T-cell (primary cell): ENCODE results near the gene SUPT3H. TPM values are rescaled to one million over a fixed set of nuclear protein-coding genes. Genes with fewer than 3 reads are reported as not detected.

Experiments used
- ATAC-seq, 4 experiments: fragments of 200-7000 bp in 3 of 4; fragments of 150-1000 bp in 1 of 4; cut with Tn5 transposase; replicated peaks in 1 of 4; 1 replicate in 3 of 4; 2 replicates in 1 of 4; pipeline ENCODE4 v1.10.0; 2021; ENCODE audit warnings: moderate library complexity in 3 of 4, mild to moderate bottlenecking in 2 of 4, moderate number of reproducible peaks in 1 of 4
- CTCF ChIA-PET, 2 donors: fragments of 300-600 bp; sonication (Branson Sonifier 250); formaldehyde crosslinking; loops; one replicate each; lab custom pipeline; 2022; ENCODE audit warnings: antibody characterized with exemption in 2 of 2; lab: Charles Lee
- POLR2A ChIA-PET, 2 donors: fragments of 300-600 bp; sonication (Branson Sonifier 250); formaldehyde crosslinking; loops; one replicate each; lab custom pipeline; 2022; ENCODE audit warnings: antibody characterized with exemption in 2 of 2; lab: Charles Lee
- DNase-seq, 35 experiments: peaks; one replicate each; pipeline versions ENCODE4 v3.0.0 to v3.0.0-alpha.2; 2013 to 2023
- H3K27ac ChIP-seq: one replicate; pipeline ENCODE4 v1.5.1; 2013; ENCODE audit warnings: low read length
- H3K27me3 ChIP-seq, 2 experiments: replicated peaks in 1 of 2; 1 replicate in 1 of 2; 2 replicates in 1 of 2; pipeline versions ENCODE4 v1.6.1 to v1.7.0; 2013; ENCODE audit warnings: low read length in 1 of 2, mixed read lengths in 1 of 2; ENCODE audit not compliant: control insufficient read depth in 2 of 2, insufficient read depth in 2 of 2; ENCODE audit errors: extremely low read depth in 1 of 2
- H3K36me3 ChIP-seq, 2 donors: 1 replicate in 1 of 2; 2 replicates in 1 of 2; pipeline versions ENCODE4 v1.6.1 to v1.7.0; 2013; ENCODE audit warnings: low read length in 1 of 2; ENCODE audit not compliant: control insufficient read depth in 2 of 2, insufficient read depth in 1 of 2; ENCODE audit errors: extremely low read depth in 1 of 2
- H3K4me1 ChIP-seq, 2 experiments: 1 replicate in 1 of 2; 2 replicates in 1 of 2; pipeline versions ENCODE4 v1.6.1 to v1.7.0; 2013; ENCODE audit warnings: low read length in 2 of 2, mixed read lengths in 1 of 2; ENCODE audit not compliant: insufficient read depth in 2 of 2, control insufficient read depth in 1 of 2; ENCODE audit errors: extremely low read depth in 1 of 2
- H3K4me3 ChIP-seq, 2 donors: 1 replicate in 1 of 2; 2 replicates in 1 of 2; pipeline versions ENCODE4 v1.5.1 to v1.7.0; 2013; ENCODE audit warnings: mild to moderate bottlenecking in 2 of 2, low read length in 1 of 2, moderate library complexity in 1 of 2; ENCODE audit not compliant: control insufficient read depth in 1 of 2; ENCODE audit errors: extremely low read depth in 1 of 2
- H3K9me3 ChIP-seq: 2 replicates; pipeline ENCODE4 v1.7.0; 2013
- H3K27ac Mint-ChIP-seq, 2 donors: one replicate each; pipeline ENCODE4 v1.8.0; 2020 to 2021; ENCODE audit warnings: mild to moderate bottlenecking in 2 of 2, mixed read lengths in 2 of 2
- H3K27me3 Mint-ChIP-seq, 2 donors: one replicate each; pipeline ENCODE4 v1.8.0; 2021 to 2022; ENCODE audit warnings: mixed read lengths in 2 of 2
- H3K36me3 Mint-ChIP-seq: one replicate; pipeline ENCODE4 v1.8.0; 2021; ENCODE audit warnings: mixed read lengths
- H3K4me1 Mint-ChIP-seq, 3 donors: one replicate each; pipeline ENCODE4 v1.8.0; 2020 to 2022; ENCODE audit warnings: mixed read lengths in 3 of 3, mild to moderate bottlenecking in 1 of 3
- H3K4me3 Mint-ChIP-seq, 3 donors: one replicate each; pipeline ENCODE4 v1.8.0; 2020 to 2022; ENCODE audit warnings: mild to moderate bottlenecking in 3 of 3, mixed read lengths in 3 of 3, moderate library complexity in 3 of 3
- H3K9me3 Mint-ChIP-seq, 3 donors: one replicate each; pipeline ENCODE4 v1.8.0; 2020 to 2022; ENCODE audit warnings: mixed read lengths in 3 of 3
- WGBS: methylation state at CpG from one replicate; pipeline ENCODE4 v1.1.5; 2013; ENCODE audit warnings: missing lambda C conversion rate; ENCODE audit not compliant: insufficient coverage; 5-methylcytosine and 5-hydroxymethylcytosine counted together
- total RNA-seq, 35 experiments: library from RNA in 6 of 35; stranded (reverse) in 6 of 35; fragments of 120-200 nt in 1 of 35; gene quantifications; one replicate each; pipeline versions ENCODE4 v1.2.1 to v1.2.4 and lab custom pipeline; 2013 to 2026

Gene SUPT3H
- total RNA-seq, 5 donors from 2014 or later (not counting 1 experiment from before 2014, with no cell fraction given): 9.3 to 12.9 (median 10.7) TPM

- ATAC-seq: no peak
These were observed 593.5 kb downstream of the SUPT3H start for GRCh38 chr6:44784195-44784594.

GRCh38 chr6:44782892-44783291 lies 594.8 kb downstream of the SUPT3H start:
- no peak for ATAC-seq
- CTCF ChIA-PET: interaction anchor here in 1 of 2 donors (1.0 kb wide), 1 partner anchor 932 kb away, joined by 3 read pairs; no protein-coding TSS in a partner anchor
- peaks cover 5% of the 10 kb centered on the region in 2 experiments for H3K4me1 ChIP-seq
- no peak for DNase-seq
- peaks cover 8 to 11% (median 8%) of the 10 kb centered on the region in 3 donors for H3K4me1 Mint-ChIP-seq
- no peak overlapping the region for H3K4me3 ChIP-seq
- H3K27me3 ChIP-seq: no peaks in the 10 kb centered on the region
- H3K27ac ChIP-seq: no peak overlapping the region
- no peaks in the 10 kb centered on the region for H3K36me3 Mint-ChIP-seq
- H3K36me3 ChIP-seq: no peaks in the 10 kb centered on the region
- WGBS: no CpG with 5 or more reads among the region's 3 CpGs
- H3K4me3 Mint-ChIP-seq: no peak overlapping the region
- H3K9me3 Mint-ChIP-seq: peaks cover 4 to 12% (median 7%) of the 10 kb centered on the region in 3 donors
- POLR2A ChIA-PET: no interaction called here
- no peaks in the 10 kb centered on the region for H3K27me3 Mint-ChIP-seq
- no peaks in the 10 kb centered on the region for H3K9me3 ChIP-seq
- H3K27ac Mint-ChIP-seq: no peak overlapping the region

More at GRCh38 chr6:44784195-44784594, 593.5 kb downstream of the SUPT3H start:
- DNase-seq: no peak
- no peak overlapping the region for H3K4me3 Mint-ChIP-seq
- Histone ChIP-seq H3K36me3 (no peaks in the 10 kb centered on the region), H3K4me1 (peaks cover 10 to 14% of the 10 kb centered on the region in 2 experiments), H3K27me3 (peaks cover 0 to 7% of the 10 kb centered on the region in 2 experiments), H3K9me3 (no peaks in the 10 kb centered on the region), H3K27ac (no peak overlapping the region), H3K4me3 (no peak overlapping the region)
- no peaks in the 10 kb centered on the region for H3K27me3 Mint-ChIP-seq
- H3K9me3 Mint-ChIP-seq: peaks cover 4 to 12% (median 7%) of the 10 kb centered on the region in 3 donors
- H3K36me3 Mint-ChIP-seq: no peaks in the 10 kb centered on the region
- peaks cover 15 to 24% (median 21%) of the 10 kb centered on the region in 3 donors for H3K4me1 Mint-ChIP-seq
- H3K27ac Mint-ChIP-seq: no peak overlapping the region
- WGBS: no CpG with 5 or more reads among the region's 1 CpG
- POLR2A ChIA-PET: no interaction called here
- CTCF ChIA-PET: interaction anchor here in 1 of 2 donors (0.6 to 1.0 kb wide), 2 partner anchors 217 to 931 kb away, joined by 3 read pairs; no protein-coding TSS in a partner anchor

GRCh38 chr6:44781912-44782597 lies 595.7 kb downstream of the SUPT3H start:
- Histone ChIP-seq H3K4me1 (no peaks in the 10 kb centered on the region), H3K27ac (no peak overlapping the region), H3K27me3 (no peaks in the 10 kb centered on the region), H3K9me3 (no peaks in the 10 kb centered on the region), H3K4me3 (no peak overlapping the region), H3K36me3 (no peaks in the 10 kb centered on the region)
- Mint-ChIP-seq H3K27me3 (no peaks in the 10 kb centered on the region), H3K9me3 (peaks cover 4 to 12% (median 7%) of the 10 kb centered on the region in 3 donors), H3K36me3 (no peaks in the 10 kb centered on the region), H3K4me1 (peaks cover 0 to 3% (median 1%) of the 10 kb centered on the region in 3 donors), H3K27ac (no peak overlapping the region), H3K4me3 (no peak overlapping the region)
- ATAC-seq (no peak), DNase-seq (no peak)
- WGBS: no CpG with 5 or more reads among the region's 2 CpGs
- ChIA-PET POLR2A (no interaction called here), CTCF (no interaction called here)

GRCh38 chr6:44780161-44780560 lies 597.6 kb downstream of the SUPT3H start:
- Histone ChIP-seq H3K4me1 (no peaks in the 10 kb centered on the region), H3K36me3 (no peaks in the 10 kb centered on the region), H3K9me3 (no peaks in the 10 kb centered on the region), H3K4me3 (no peak overlapping the region), H3K27me3 (no peaks in the 10 kb centered on the region), H3K27ac (no peak overlapping the region)
- H3K27me3 Mint-ChIP-seq: no peaks in the 10 kb centered on the region
- ATAC-seq (no peak), DNase-seq (no peak)
- no peaks in the 10 kb centered on the region for H3K36me3 Mint-ChIP-seq
- ChIA-PET POLR2A (no interaction called here), CTCF (no interaction called here)
- no peak overlapping the region for H3K4me3 Mint-ChIP-seq
- no peak overlapping the region for H3K27ac Mint-ChIP-seq
- 79% methylated on average over 4 of the region's 7 CpGs for WGBS
- no peaks in the 10 kb centered on the region for H3K4me1 Mint-ChIP-seq
- peaks cover 4 to 12% (median 7%) of the 10 kb centered on the region in 3 donors for H3K9me3 Mint-ChIP-seq

GRCh38 chr6:44779130-44779826 lies 598.5 kb downstream of the SUPT3H start:
- Mint-ChIP-seq H3K27ac (no peak overlapping the region), H3K36me3 (no peaks in the 10 kb centered on the region), H3K4me3 (no peak overlapping the region), H3K9me3 (peaks cover 7 to 10% (median 9%) of the 10 kb centered on the region in 3 donors), H3K27me3 (peaks cover 0 to under 1% of the 10 kb centered on the region in 2 donors), H3K4me1 (no peaks in the 10 kb centered on the region)
- Histone ChIP-seq H3K27ac (no peak overlapping the region), H3K4me3 (no peak overlapping the region), H3K9me3 (no peaks in the 10 kb centered on the region), H3K27me3 (no peaks in the 10 kb centered on the region), H3K4me1 (no peaks in the 10 kb centered on the region), H3K36me3 (no peaks in the 10 kb centered on the region)
- ATAC-seq (no peak), DNase-seq (no peak)
- POLR2A ChIA-PET: no interaction called here
- CTCF ChIA-PET: no interaction called here
- 86% methylated on average over 4 of the region's 8 CpGs for WGBS
